B cell (primary cell): ENCODE data around the gene PALD1. TPM values are rescaled to one million over a fixed set of nuclear protein-coding genes. Genes with fewer than 3 reads are reported as not detected.

Source experiments
- ATAC-seq: fragments of 200-7000 bp; cut with Tn5 transposase; one replicate; pipeline ENCODE4 v1.10.0; 2021; ENCODE audit warnings: low read depth, mild to moderate bottlenecking, moderate number of reproducible peaks, moderate library complexity
- CTCF ChIA-PET: fragments of 350-600 bp; sonication (Branson Sonifier 250); formaldehyde crosslinking; loops from one replicate; lab custom pipeline; 2021; ENCODE audit warnings: antibody characterized with exemption, inconsistent platforms; lab: Charles Lee
- POLR2A ChIA-PET: fragments of 350-600 bp; sonication (Branson Sonifier 250); formaldehyde crosslinking; loops from one replicate; lab custom pipeline; 2021; ENCODE audit warnings: antibody characterized with exemption; lab: Charles Lee
- DNase-seq: peaks from one replicate; pipeline ENCODE4 v3.0.0; 2013
- H2AFZ ChIP-seq: 2 replicates; pipeline ENCODE4 v1.6.1; 2012; ENCODE audit warnings: mild to moderate bottlenecking, low read depth, low read length; ENCODE audit not compliant: insufficient read depth, poor library complexity, severe bottlenecking
- H3K27ac ChIP-seq, 2 donors: 1 replicate in 1 of 2; 2 replicates in 1 of 2; pipeline ENCODE4 v1.5.1; 2012 to 2013; ENCODE audit warnings: low read length in 2 of 2, mild to moderate bottlenecking in 2 of 2, moderate library complexity in 1 of 2
- H3K27me3 ChIP-seq, 4 experiments: fragments of 200-600 bp in 1 of 4; sonication (generic) in 1 of 4; replicated peaks in 1 of 4; 1 replicate in 2 of 4; 2 replicates in 2 of 4; pipeline versions ENCODE4 v1.6.1 to v1.7.0; 2013 to 2016; ENCODE audit warnings: low read length in 3 of 4, mild to moderate bottlenecking in 2 of 4, mixed read lengths in 1 of 4, moderate library complexity in 1 of 4; ENCODE audit not compliant: insufficient read depth in 4 of 4, control insufficient read depth in 3 of 4; ENCODE audit errors: control extremely low read depth in 1 of 4
- H3K36me3 ChIP-seq, 2 experiments: replicated peaks in 1 of 2; 1 replicate in 1 of 2; 2 replicates in 1 of 2; pipeline versions ENCODE4 v1.6.1 to v1.7.1; 2013; ENCODE audit warnings: low read length in 1 of 2; ENCODE audit not compliant: insufficient read depth in 2 of 2, control insufficient read depth in 1 of 2; ENCODE audit errors: control extremely low read depth in 1 of 2, extremely low read depth in 1 of 2
- H3K4me1 ChIP-seq, 2 donors: fragments of 200-600 bp in 1 of 2; sonication (generic) in 1 of 2; 1 replicate in 1 of 2; 2 replicates in 1 of 2; pipeline versions ENCODE4 v1.5.1 to v1.6.1; 2013 to 2017; ENCODE audit warnings: low read length in 2 of 2; ENCODE audit not compliant: control insufficient read depth in 2 of 2, insufficient read depth in 2 of 2
- H3K4me2 ChIP-seq: replicated peaks from 2 replicates; pipeline ENCODE3; 2012; ENCODE audit warnings: mild to moderate bottlenecking, low read depth, low read length; ENCODE audit not compliant: poor library complexity, severe bottlenecking
- H3K4me3 ChIP-seq, 5 experiments: fragments of 200-600 bp in 1 of 5; sonication (generic) in 1 of 5; 1 replicate in 3 of 5; 2 replicates in 2 of 5; pipeline versions ENCODE4 v1.5.1 to v1.7.0; 2011 to 2016; ENCODE audit warnings: low read length in 4 of 5, mild to moderate bottlenecking in 4 of 5, low read depth in 2 of 5, control low read depth in 1 of 5, moderate library complexity in 1 of 5; ENCODE audit not compliant: insufficient read depth in 1 of 5; ENCODE audit errors: control extremely low read depth in 1 of 5, extremely low read depth in 1 of 5
- H3K79me2 ChIP-seq: fragments of 200-600 bp; sonication (generic); one replicate; pipeline ENCODE4 v1.6.0; 2016; ENCODE audit warnings: low read length; ENCODE audit not compliant: control insufficient read depth, insufficient read depth
- H3K9ac ChIP-seq: fragments of 200-600 bp; sonication (generic); 2 replicates; pipeline ENCODE4 v1.6.1; 2017; ENCODE audit warnings: mild to moderate bottlenecking, low read length, moderate library complexity
- H3K9me3 ChIP-seq, 3 donors: one replicate each; pipeline versions ENCODE4 v1.6.1 to v1.7.1; 2013; ENCODE audit warnings: low read length in 2 of 3; ENCODE audit not compliant: control insufficient read depth in 2 of 3, insufficient read depth in 1 of 3; ENCODE audit errors: control extremely low read depth in 1 of 3
- H4K20me1 ChIP-seq: 2 replicates; pipeline ENCODE4 v1.6.0; 2012; ENCODE audit warnings: mild to moderate bottlenecking, low read length; ENCODE audit not compliant: insufficient read depth, control insufficient read depth, poor library complexity, severe bottlenecking
- H3K27ac Mint-ChIP-seq: one replicate; pipeline ENCODE4 v1.8.0; 2021; ENCODE audit warnings: mixed read lengths
- H3K27me3 Mint-ChIP-seq: one replicate; pipeline ENCODE4 v1.8.0; 2021; ENCODE audit warnings: mixed read lengths
- H3K4me1 Mint-ChIP-seq: one replicate; pipeline ENCODE4 v1.8.0; 2021; ENCODE audit warnings: mixed read lengths
- H3K4me3 Mint-ChIP-seq: one replicate; pipeline ENCODE4 v1.8.0; 2021; ENCODE audit warnings: mixed read lengths
- H3K9me3 Mint-ChIP-seq: one replicate; pipeline ENCODE4 v1.8.0; 2022; ENCODE audit warnings: mixed read lengths; ENCODE audit not compliant: insufficient read depth
- EZH2 ChIP-seq: IDR thresholded peaks from 2 replicates; pipeline ENCODE4 v1.6.1; 2012; ENCODE audit warnings: borderline replicate concordance, low read depth, mild to moderate bottlenecking, moderate library complexity, low read length; ENCODE audit not compliant: insufficient read depth, poor library complexity, severe bottlenecking
- WGBS: methylation state at CpG from one replicate; pipeline ENCODE4 v1.1.5; 2013; ENCODE audit warnings: missing lambda C conversion rate; ENCODE audit not compliant: insufficient coverage; 5-methylcytosine and 5-hydroxymethylcytosine counted together
- intact Hi-C: fragments of 100-400 bp; cut with micrococcal nuclease; formaldehyde crosslinking; loops from one replicate; pipeline ENCODE4 v1.10.0; 2022
- polyA plus RNA-seq: library from polyadenylated mRNA; depleted of rRNA; stranded (reverse); fragments of >200 nt; gene quantifications from 2 replicates; pipeline ENCODE4 v1.2.3, GENCODE V29; 2012
- total RNA-seq, 2 donors: library from RNA; stranded (reverse); fragments of 120-200 nt in 1 of 2; gene quantifications; 1 replicate in 1 of 2; 2 replicates in 1 of 2; pipeline versions ENCODE4 v1.2.3 to v1.2.4, GENCODE V29; 2013 to 2022
- TF ChIP-seq, protein P1 (sequence below): fragments of 200-600 bp; IDR thresholded peaks from one replicate; pipeline ENCODE4 v1.8.0; 2022; ENCODE audit warnings: antibody characterized with exemption, mild to moderate bottlenecking

The PALD1 gene
- total and polyA plus RNA-seq, 2 donors (not counting 1 experiment from before 2014, with no cell fraction given), result 2.2 to 2.8 TPM

DNA sequence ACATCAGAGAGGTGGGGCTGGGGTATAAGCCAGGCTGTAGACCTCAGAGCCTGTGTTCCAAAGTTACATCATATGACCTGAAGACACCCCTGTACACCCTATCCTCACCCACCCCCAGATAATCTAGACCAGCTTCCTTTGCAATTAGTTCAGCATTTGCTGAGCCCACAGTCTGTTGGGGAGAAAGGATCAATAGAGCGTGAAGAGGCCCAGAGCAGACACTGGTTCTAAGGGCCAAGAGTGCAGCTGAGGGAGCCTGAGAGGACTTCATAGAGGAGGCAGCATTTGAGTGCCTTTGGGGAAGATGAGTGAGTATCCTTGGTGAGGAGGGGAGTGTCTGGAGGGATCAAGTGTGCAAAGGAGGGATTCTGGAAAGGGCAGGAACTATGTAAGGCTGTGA lies 65.3 kb downstream of the PALD1 start:
- H3K9ac ChIP-seq, result no peak overlapping the region
- H3K27ac ChIP-seq, result no peak overlapping the region
- DNase-seq (no peak), ATAC-seq (no peak)
- Mint-ChIP-seq H3K27ac (no peak overlapping the region), H3K4me3 (no peak overlapping the region), H3K4me1 (no peaks in the 10 kb centered on the region), H3K27me3 (no peaks in the 10 kb centered on the region), H3K9me3 (no peaks in the 10 kb centered on the region)
- no peak overlapping the region for H3K4me3 ChIP-seq
- H3K9me3 ChIP-seq, result no peaks in the 10 kb centered on the region
- H3K4me1 ChIP-seq, result no peaks in the 10 kb centered on the region
- no peaks in the 10 kb centered on the region for H3K36me3 ChIP-seq
- H3K27me3 ChIP-seq, result no peaks in the 10 kb centered on the region
- TF ChIP-seq, protein P1, sequence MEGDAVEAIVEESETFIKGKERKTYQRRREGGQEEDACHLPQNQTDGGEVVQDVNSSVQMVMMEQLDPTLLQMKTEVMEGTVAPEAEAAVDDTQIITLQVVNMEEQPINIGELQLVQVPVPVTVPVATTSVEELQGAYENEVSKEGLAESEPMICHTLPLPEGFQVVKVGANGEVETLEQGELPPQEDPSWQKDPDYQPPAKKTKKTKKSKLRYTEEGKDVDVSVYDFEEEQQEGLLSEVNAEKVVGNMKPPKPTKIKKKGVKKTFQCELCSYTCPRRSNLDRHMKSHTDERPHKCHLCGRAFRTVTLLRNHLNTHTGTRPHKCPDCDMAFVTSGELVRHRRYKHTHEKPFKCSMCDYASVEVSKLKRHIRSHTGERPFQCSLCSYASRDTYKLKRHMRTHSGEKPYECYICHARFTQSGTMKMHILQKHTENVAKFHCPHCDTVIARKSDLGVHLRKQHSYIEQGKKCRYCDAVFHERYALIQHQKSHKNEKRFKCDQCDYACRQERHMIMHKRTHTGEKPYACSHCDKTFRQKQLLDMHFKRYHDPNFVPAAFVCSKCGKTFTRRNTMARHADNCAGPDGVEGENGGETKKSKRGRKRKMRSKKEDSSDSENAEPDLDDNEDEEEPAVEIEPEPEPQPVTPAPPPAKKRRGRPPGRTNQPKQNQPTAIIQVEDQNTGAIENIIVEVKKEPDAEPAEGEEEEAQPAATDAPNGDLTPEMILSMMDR, result no peak
- TF ChIP-seq EZH2, result no peak
- POLR2A ChIA-PET, result no interaction called here
- WGBS, result 93% methylated on average over 1 of the region's 1 CpG
- H2AFZ ChIP-seq, result no peak overlapping the region
- no peaks in the 10 kb centered on the region for H4K20me1 ChIP-seq
- H3K79me2 ChIP-seq, result no peaks in the 10 kb centered on the region
- intact Hi-C loops, result no loop called here
- no peak overlapping the region for H3K4me2 ChIP-seq
- CTCF ChIA-PET, result interaction anchor here (1.0 to 11.7 kb wide), 2 partner anchors 16 to 81 kb away, joined by 3 to 162 read pairs; no protein-coding TSS in a partner anchor

DNA sequence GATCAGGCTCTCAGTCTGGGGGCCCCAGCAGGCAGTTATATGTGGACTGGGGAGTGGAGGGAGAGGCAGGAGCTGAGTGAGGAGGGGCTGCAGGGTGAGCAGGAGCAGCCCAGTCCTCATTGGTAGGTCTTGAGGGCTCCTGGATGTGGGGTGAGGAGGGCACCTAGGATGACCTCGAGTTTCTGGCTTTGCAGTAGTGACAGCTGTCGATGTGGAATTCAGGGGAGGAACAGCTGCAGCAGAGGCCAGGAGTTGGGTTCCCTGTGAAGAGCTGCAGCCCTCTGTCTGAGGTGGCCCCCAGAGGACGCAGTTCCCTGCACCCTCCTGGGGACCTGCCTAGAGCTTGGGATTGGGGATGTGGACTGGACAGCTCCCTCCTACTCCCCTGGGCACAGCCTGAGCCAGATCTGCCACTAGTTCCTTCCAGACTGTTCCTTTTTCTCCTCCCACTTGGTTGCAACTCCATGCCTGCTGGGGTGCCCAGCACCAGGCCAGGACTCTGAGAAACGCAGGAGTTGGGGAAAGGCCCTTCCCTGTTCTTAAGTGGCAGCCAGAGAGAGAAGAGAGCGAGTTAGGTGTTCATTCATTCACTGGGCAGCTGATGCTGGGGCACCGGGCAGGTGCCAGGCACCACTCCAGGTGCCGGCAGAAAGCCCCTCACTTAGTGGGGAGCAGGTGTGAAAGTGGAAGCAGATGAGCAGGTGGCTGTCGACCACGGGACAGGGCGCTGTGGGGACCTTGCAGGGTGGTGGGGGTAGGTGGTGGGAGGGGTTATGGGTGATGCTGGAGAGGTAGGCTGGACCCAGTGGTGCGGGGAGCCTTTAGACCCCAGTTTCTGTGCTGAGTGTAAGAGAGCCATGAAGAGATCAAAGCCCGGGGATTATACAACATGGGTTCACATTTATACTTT lies 66.1 kb downstream of the PALD1 start:
- H3K9ac ChIP-seq, result no peak overlapping the region
- no peak overlapping the region for H3K4me3 Mint-ChIP-seq

More for the DNA sequence above, 66.1 kb downstream of the PALD1 start:
- H3K79me2 ChIP-seq, result no peaks in the 10 kb centered on the region
- H3K27ac ChIP-seq, result no peak overlapping the region
- H3K9me3 ChIP-seq, result no peaks in the 10 kb centered on the region
- intact Hi-C loops, result no loop called here
- no peaks in the 10 kb centered on the region for H3K27me3 ChIP-seq
- DNase-seq, result no peak
- H4K20me1 ChIP-seq, result no peaks in the 10 kb centered on the region
- TF ChIP-seq, protein P1, result no peak
- no peak for TF ChIP-seq EZH2
- ChIA-PET CTCF (interaction anchor here (11.7 kb wide), 1 partner anchor 81 kb away, joined by 162 read pairs; no protein-coding TSS in a partner anchor), POLR2A (no interaction called here)
- no peak overlapping the region for H3K4me2 ChIP-seq
- H3K4me1 ChIP-seq, result no peaks in the 10 kb centered on the region
- no peak for ATAC-seq
- H3K27me3 Mint-ChIP-seq, result no peaks in the 10 kb centered on the region
- 88% methylated on average over 10 of the region's 12 CpGs for WGBS
- no peak overlapping the region for H2AFZ ChIP-seq
- no peaks in the 10 kb centered on the region for H3K36me3 ChIP-seq
- H3K4me3 ChIP-seq, result no peak overlapping the region
- H3K4me1 Mint-ChIP-seq, result no peaks in the 10 kb centered on the region
- H3K27ac Mint-ChIP-seq, result no peak overlapping the region
- H3K9me3 Mint-ChIP-seq, result no peaks in the 10 kb centered on the region
